NT2/D1 (cell line): Measurements from ENCODE around the gene ACSBG1.

Source experiments
- SUZ12 ChIP-seq: IDR thresholded peaks from 2 replicates; pipeline ENCODE4 v1.6.1; 2011; ENCODE audit not compliant: insufficient read length, insufficient read depth; ENCODE audit errors: extremely low read depth
- YY1 ChIP-seq: IDR thresholded peaks from 2 replicates; pipeline ENCODE4 v1.6.1; 2011; ENCODE audit not compliant: insufficient read length, insufficient read depth
- ZNF274 ChIP-seq: IDR thresholded peaks from 2 replicates; pipeline ENCODE4 v1.6.1; 2011; ENCODE audit warnings: mild to moderate bottlenecking, low read depth, low read length

DNA sequence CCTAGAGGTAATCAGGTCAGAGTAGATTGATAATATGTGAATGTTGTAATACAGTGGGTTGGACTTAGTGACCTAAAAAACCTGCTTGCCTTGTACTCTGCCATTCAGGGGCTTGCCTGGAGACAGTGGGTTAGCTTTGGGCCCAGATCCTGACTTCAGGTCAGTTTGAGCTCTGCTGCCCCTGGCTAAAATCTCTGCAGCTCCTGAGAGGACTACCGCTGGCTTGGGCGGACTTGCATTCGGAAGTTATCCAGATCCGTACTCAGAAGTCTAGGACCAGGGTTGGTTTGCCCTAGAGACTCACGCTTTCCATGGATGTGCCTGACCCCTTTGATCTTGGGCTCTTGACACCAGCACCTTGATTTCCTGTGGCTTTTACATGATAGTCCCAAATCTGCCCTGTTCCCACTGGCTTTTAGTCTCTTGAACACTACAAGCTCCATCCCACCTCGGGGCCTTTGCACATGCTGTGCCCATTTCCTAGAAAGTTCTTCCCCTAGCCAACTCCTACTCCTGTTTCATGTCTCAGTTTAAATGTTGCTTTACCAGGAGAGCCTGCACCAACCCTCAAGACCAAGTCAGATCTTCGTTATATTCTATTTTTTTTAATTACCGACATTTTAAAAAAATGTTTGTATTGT is 5.9 kb downstream of the ACSBG1 start:
- no peak for TF ChIP-seq ZNF274
- no peak for TF ChIP-seq YY1
- TF ChIP-seq SUZ12, result no peak
